ENCODE data around the gene PNLIPRP2.

The PNLIPRP2 gene

DNA sequence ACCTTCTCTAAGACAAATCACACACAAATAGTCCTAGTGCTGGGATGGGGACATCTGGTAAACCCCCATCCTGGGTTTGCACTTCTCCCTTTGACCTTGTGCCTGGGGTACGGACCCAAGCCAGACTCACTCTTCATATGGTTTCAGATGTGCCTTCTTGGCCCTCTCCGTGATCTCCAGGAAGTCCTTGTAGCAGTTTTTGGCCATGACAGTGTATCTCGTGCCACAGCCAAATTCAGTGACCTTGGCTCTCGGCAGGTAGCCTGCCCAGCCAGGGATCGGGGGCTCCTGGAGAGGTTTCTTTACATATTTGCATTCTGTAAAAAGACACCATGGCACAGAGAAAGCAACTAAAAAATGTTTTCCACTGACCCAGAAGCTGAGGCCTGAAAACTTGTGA, 43.9 kb downstream of the PNLIPRP2 start:
- Histone ChIP-seq H3K27ac (no peak overlapping the region), H3K9me3 (ENCODE audit: low read depth, low read length) (no peaks in the 10 kb centered on the region), H3K9ac (ENCODE audit: insufficient read length) (no peak overlapping the region)

GRCh38 chr10:116665541-116666125, 44.9 kb downstream of the PNLIPRP2 start:
- Histone ChIP-seq H3K4me3 (no peak overlapping the region), H3K9me3 (ENCODE audit: low read depth, low read length) (no peaks in the 10 kb centered on the region), H3K9ac (ENCODE audit: insufficient read length) (no peak overlapping the region), H3K36me3 (ENCODE audit: insufficient read depth, low read length) (no peaks in the 10 kb centered on the region), H3K27ac (no peak overlapping the region)
- no peak for DNase-seq (ENCODE audit: low read depth, low spot score)
- TF ChIP-seq FOXP2 (optimal IDR thresholded peaks at IDR 0.05; ENCODE audit: control extremely low read depth, extremely low read length, insufficient read depth) (no peak), POLR2AphosphoS5 (IDR thresholded peaks at IDR 0.05; ENCODE audit: borderline replicate concordance, low read depth, low read length) (no peak), EZH2 (IDR thresholded peaks at IDR 0.05) (no peak)

More for the DNA sequence above, 43.9 kb downstream of the PNLIPRP2 start:
- Histone ChIP-seq H3K36me3 (ENCODE audit: insufficient read depth, low read length) (no peaks in the 10 kb centered on the region), H3K4me3 (no peak overlapping the region)
- DNase-seq (ENCODE audit: low read depth, low spot score): no peak
- TF ChIP-seq EZH2 (IDR thresholded peaks at IDR 0.05) (no peak), POLR2AphosphoS5 (IDR thresholded peaks at IDR 0.05; ENCODE audit: borderline replicate concordance, low read depth, low read length) (no peak), FOXP2 (optimal IDR thresholded peaks at IDR 0.05; ENCODE audit: control extremely low read depth, extremely low read length, insufficient read depth) (no peak)

DNA sequence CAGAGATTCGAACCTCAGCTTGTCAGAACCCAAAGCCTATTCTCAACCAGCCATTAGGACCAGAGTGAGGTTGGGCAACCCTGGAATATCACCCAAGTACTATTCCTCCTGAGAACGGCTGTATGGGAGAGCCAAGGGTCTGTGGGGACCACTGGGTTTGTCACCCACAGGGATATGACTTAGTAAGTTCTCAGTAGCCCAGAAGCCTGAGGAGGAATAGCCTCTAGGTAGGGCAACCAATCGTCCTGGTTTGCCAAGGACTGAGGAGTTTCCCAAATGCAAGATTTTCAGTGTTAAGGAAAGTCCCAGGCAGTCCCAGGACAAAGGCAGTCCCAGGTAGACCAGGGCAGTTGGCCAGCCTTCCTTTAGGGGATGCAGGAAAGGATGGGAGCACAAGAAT, 46.7 kb downstream of the PNLIPRP2 start:
- DNase-seq (ENCODE audit: low read depth, low spot score): no peak
- no peak overlapping the region for H3K4me3 ChIP-seq
- H3K9ac ChIP-seq (ENCODE audit: insufficient read length): no peak overlapping the region
- no peak for TF ChIP-seq POLR2AphosphoS5 (IDR thresholded peaks at IDR 0.05; ENCODE audit: borderline replicate concordance, low read depth, low read length)
- no peak for TF ChIP-seq EZH2 (IDR thresholded peaks at IDR 0.05)
- TF ChIP-seq FOXP2 (optimal IDR thresholded peaks at IDR 0.05; ENCODE audit: control extremely low read depth, extremely low read length, insufficient read depth): no peak
- no peak overlapping the region for H3K27ac ChIP-seq
- H3K9me3 ChIP-seq (ENCODE audit: low read depth, low read length): no peaks in the 10 kb centered on the region
- no peaks in the 10 kb centered on the region for H3K36me3 ChIP-seq (ENCODE audit: insufficient read depth, low read length)

- H3K27ac ChIP-seq: no peak overlapping the region
- TF ChIP-seq POLR2AphosphoS5 (IDR thresholded peaks at IDR 0.05; ENCODE audit: borderline replicate concordance, low read depth, low read length) (no peak), FOXP2 (optimal IDR thresholded peaks at IDR 0.05; ENCODE audit: control extremely low read depth, extremely low read length, insufficient read depth) (no peak), EZH2 (IDR thresholded peaks at IDR 0.05) (no peak)
- no peaks in the 10 kb centered on the region for H3K9me3 ChIP-seq (ENCODE audit: low read depth, low read length)
- no peaks in the 10 kb centered on the region for H3K36me3 ChIP-seq (ENCODE audit: insufficient read depth, low read length)
- no peak for DNase-seq (ENCODE audit: low read depth, low spot score)
- no peak overlapping the region for H3K9ac ChIP-seq (ENCODE audit: insufficient read length)
- H3K4me3 ChIP-seq: no peak overlapping the region
These were observed 47.3 kb downstream of the PNLIPRP2 start for GRCh38 chr10:116668018-116668417.

DNA sequence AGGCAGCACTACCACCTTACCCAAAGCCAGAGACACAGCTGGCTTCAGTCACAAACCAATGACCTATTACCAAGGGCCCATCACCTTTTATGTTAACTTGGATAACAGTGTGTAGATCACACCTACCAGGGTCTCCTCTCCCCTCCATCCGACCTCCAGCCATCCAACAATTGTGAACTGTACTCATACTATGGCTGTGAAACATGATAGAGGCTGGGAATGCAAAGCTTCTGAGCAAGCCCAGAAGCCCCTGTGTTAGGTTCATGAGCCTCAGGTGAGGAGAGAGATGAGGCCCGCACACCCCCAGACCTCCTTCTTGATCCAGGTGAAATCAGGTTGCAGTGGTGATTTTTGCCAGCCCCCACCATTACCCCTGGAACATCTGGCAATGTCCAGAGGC, 47.7 kb downstream of the PNLIPRP2 start:
- H3K27ac ChIP-seq: no peak overlapping the region
- H3K9ac ChIP-seq (ENCODE audit: insufficient read length): no peak overlapping the region
- H3K9me3 ChIP-seq (ENCODE audit: low read depth, low read length): no peaks in the 10 kb centered on the region
- H3K36me3 ChIP-seq (ENCODE audit: insufficient read depth, low read length): no peaks in the 10 kb centered on the region
- TF ChIP-seq FOXP2 (optimal IDR thresholded peaks at IDR 0.05; ENCODE audit: control extremely low read depth, extremely low read length, insufficient read depth) (no peak), POLR2AphosphoS5 (IDR thresholded peaks at IDR 0.05; ENCODE audit: borderline replicate concordance, low read depth, low read length) (no peak), EZH2 (IDR thresholded peaks at IDR 0.05) (no peak)
- H3K4me3 ChIP-seq: no peak overlapping the region
- no peak for DNase-seq (ENCODE audit: low read depth, low spot score)

DNA sequence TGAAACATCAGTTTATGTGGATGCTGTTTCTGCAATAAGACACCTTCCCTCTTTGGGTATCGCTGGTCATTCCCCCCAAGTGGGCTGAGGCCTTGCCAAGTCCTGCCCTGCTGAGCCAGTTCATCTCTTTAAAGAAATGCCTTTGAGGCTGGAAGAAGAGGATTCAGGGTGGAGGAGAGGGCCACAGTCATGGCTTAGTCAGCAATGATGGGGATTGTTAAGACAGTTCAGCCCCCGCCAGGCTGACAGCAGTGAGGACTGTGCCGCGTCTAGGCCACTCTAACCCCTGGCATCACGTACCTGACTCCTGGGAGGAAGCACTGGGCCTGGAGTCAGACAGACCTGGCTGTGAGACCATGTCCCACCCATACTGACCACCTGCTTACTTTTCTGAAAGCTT, 48.3 kb downstream of the PNLIPRP2 start:
- no peaks in the 10 kb centered on the region for H3K9me3 ChIP-seq (ENCODE audit: low read depth, low read length)
- no peak overlapping the region for H3K4me3 ChIP-seq
- no peak overlapping the region for H3K27ac ChIP-seq
- DNase-seq (ENCODE audit: low read depth, low spot score): no peak
- no peak for TF ChIP-seq POLR2AphosphoS5 (IDR thresholded peaks at IDR 0.05; ENCODE audit: borderline replicate concordance, low read depth, low read length)
- H3K36me3 ChIP-seq (ENCODE audit: insufficient read depth, low read length): no peaks in the 10 kb centered on the region
- H3K9ac ChIP-seq (ENCODE audit: insufficient read length): no peak overlapping the region

DNA sequence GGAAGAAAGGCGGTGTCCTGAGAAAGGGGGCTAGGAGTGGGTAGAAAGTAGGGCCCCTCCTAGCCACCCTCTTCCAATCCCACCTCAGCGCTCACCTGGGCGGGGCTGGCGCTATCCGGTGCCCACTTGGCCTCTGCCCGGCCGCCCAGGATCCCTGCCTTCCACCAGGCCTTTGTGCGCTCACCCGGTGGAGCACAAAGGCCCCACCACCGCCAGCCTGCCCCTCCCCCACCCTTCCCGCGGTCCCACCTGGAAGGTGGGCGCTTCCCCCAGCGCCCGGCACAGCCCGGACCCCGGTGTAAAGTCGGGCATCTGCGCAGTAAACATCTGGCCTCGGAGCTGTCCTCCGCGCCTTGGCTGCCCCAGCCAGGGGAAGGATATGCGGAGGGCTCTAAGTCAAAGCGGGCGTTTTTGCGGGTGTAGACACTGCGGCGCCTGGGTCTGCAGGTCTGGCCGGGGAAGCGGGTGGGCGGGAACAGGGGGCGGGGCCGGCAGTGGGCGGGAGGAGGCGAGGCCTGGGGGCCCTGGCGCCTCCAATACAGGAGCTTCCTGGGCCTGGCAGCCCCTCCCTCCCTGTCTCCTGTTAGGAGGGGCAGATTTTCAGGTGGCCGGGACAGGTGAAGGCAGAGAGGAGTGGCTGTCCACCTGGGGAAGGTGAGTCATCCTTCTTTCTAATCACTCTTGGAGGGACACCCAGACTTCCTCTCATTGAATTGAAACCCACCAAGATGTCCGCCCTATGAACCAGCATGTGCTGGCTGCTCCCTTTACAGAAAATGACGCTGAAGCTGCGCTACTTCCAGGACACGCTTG, 49.3 kb downstream of the PNLIPRP2 start:
- H3K4me3 ChIP-seq: no peak overlapping the region
- H3K9ac ChIP-seq (ENCODE audit: insufficient read length): no peak overlapping the region
- no peak overlapping the region for H3K27ac ChIP-seq

GRCh38 chr10:116670706-116671105, 50.0 kb downstream of the PNLIPRP2 start:
- H3K36me3 ChIP-seq (ENCODE audit: insufficient read depth, low read length): no peaks in the 10 kb centered on the region
- H3K4me3 ChIP-seq: no peak overlapping the region

More for the DNA sequence above, 49.3 kb downstream of the PNLIPRP2 start:
- Histone ChIP-seq H3K36me3 (ENCODE audit: insufficient read depth, low read length) (no peaks in the 10 kb centered on the region), H3K9me3 (ENCODE audit: low read depth, low read length) (no peaks in the 10 kb centered on the region)
- no peak for DNase-seq (ENCODE audit: low read depth, low spot score)
- no peak for TF ChIP-seq POLR2AphosphoS5 (IDR thresholded peaks at IDR 0.05; ENCODE audit: borderline replicate concordance, low read depth, low read length)
- TF ChIP-seq FOXP2 (optimal IDR thresholded peaks at IDR 0.05; ENCODE audit: control extremely low read depth, extremely low read length, insufficient read depth): no peak
- TF ChIP-seq EZH2 (IDR thresholded peaks at IDR 0.05): no peak

More at GRCh38 chr10:116670706-116671105, 50.0 kb downstream of the PNLIPRP2 start:
- TF ChIP-seq EZH2 (IDR thresholded peaks at IDR 0.05) (no peak), POLR2AphosphoS5 (IDR thresholded peaks at IDR 0.05; ENCODE audit: borderline replicate concordance, low read depth, low read length) (no peak), FOXP2 (optimal IDR thresholded peaks at IDR 0.05; ENCODE audit: control extremely low read depth, extremely low read length, insufficient read depth) (no peak)
- H3K27ac ChIP-seq: no peak overlapping the region
- DNase-seq (ENCODE audit: low read depth, low spot score): no peak
- H3K9ac ChIP-seq (ENCODE audit: insufficient read length): no peak overlapping the region
- no peaks in the 10 kb centered on the region for H3K9me3 ChIP-seq (ENCODE audit: low read depth, low read length)

Data from SK-N-MC (cell line).